ENCODE results near the gene UBLCP1. TPM values are rescaled to one million over a fixed set of nuclear protein-coding genes. Genes with fewer than 3 reads are reported as not detected.

UBLCP1 gene
- total RNA-seq, 4 donors from 2014 or later: 14.5 to 44.8 (median 20.5) TPM

DNA sequence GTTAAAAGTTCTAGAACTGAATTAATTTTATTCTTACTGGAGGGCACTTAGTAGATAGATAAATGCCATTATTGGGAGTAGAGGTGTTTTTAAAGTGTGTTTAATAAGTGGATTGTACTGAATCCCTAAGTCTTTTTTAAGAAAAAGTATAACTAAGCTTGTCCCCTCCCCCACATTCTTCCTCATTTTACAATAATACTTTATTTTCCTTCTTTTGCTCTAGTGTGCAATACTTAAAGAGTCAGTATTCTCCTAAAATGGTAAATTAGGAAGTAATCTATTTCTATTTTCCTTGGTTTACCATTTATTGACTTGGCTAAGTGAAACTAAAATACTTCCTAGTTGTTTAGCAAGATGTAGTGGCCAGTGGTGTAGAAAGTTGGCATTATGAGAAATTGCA is 11.6 kb downstream of the UBLCP1 start:
- TF ChIP-seq, protein P1, sequence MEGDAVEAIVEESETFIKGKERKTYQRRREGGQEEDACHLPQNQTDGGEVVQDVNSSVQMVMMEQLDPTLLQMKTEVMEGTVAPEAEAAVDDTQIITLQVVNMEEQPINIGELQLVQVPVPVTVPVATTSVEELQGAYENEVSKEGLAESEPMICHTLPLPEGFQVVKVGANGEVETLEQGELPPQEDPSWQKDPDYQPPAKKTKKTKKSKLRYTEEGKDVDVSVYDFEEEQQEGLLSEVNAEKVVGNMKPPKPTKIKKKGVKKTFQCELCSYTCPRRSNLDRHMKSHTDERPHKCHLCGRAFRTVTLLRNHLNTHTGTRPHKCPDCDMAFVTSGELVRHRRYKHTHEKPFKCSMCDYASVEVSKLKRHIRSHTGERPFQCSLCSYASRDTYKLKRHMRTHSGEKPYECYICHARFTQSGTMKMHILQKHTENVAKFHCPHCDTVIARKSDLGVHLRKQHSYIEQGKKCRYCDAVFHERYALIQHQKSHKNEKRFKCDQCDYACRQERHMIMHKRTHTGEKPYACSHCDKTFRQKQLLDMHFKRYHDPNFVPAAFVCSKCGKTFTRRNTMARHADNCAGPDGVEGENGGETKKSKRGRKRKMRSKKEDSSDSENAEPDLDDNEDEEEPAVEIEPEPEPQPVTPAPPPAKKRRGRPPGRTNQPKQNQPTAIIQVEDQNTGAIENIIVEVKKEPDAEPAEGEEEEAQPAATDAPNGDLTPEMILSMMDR (IDR thresholded peaks at IDR 0.05; ENCODE audit: low read depth): no peak

DNA sequence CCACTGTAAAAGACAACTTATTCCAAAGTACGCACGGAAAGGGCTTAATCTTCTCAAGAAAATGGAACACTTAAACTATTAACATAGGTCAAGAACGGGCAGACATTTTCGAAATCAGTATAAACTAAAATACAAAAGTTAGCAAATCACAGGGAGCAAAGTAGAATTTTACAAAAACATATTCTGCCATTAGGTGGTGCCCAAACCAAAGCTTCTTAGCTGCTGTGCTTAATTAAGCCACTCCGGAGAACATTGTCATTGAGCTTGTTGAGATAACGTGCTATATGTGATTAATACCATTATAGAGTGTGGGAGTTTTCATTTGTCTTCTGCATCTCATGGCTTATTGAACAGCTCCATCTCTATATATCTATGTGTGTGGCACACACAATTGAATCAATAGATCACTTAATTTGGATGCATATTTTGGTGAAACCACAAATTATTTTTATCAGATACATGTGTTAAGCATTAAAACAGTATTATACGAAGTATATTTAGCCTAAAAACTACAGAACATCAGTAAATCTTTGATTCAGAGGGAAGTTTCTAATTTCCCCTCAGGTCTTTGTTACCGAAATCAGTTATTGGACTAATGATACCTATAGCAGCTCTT is 23.4 kb downstream of the UBLCP1 start:
- TF ChIP-seq, protein P1 (IDR thresholded peaks at IDR 0.05; ENCODE audit: low read depth): no peak

DNA sequence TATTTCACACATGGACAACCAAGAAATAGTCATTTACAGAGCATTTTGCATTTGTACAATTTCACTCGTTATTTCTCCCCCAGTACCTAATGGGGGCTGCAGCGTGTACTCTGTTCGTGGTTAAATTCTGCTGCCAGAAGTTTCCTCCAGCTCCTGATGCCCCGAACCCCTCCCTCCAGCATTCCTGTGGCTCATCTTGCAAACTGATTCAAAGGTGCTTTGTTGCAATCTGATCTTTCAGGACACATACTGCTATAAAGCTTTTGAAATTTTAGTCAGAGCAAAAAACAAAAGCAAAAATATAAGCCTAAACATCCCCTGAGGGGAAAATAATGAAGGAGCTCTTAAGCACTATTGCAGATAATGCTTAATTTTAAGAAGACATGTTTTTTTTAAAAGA is 27.7 kb downstream of the UBLCP1 start:
- TF ChIP-seq, protein P1 (IDR thresholded peaks at IDR 0.05; ENCODE audit: low read depth): no peak

DNA sequence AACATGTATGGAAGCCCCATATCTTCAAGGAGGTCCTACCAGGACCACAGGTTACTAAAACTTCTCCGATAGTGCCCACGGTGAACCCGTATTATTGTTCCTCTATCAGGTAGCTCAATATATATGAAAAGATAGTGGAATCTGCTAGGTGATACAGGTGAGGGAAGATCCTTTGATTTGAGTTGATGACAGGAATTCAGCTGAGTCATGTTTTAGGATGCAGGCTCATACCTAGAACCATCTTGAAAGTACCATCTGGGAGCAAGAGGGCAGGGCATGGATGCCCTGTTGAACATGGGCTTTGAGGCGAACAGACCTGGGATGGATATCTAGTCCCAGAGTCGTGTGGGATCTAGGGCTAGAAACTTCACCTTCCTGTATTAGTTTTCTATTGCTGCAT is 31.8 kb downstream of the UBLCP1 start:
- TF ChIP-seq, protein P1 (IDR thresholded peaks at IDR 0.05; ENCODE audit: low read depth): no peak

DNA sequence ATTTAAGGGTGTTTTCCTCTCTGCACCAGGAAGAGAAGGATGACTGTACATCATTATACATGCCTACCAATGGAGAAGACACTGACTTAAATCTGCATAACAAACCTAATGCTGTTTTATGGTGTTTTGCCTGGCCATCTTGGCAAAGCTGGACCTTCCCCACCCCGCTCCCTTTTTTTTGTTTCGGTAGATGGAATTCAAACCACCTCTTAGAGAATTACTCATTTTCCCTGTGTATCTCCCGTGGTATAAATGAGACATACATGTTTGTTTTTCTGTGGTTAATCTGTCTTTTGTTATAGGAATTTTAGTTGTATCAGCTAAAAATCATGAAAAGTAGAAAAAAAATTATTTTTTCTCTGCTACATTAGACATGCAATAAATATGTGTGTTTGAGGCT is 38.4 kb downstream of the UBLCP1 start:
- TF ChIP-seq, protein P1 (IDR thresholded peaks at IDR 0.05; ENCODE audit: low read depth): no peak

DNA sequence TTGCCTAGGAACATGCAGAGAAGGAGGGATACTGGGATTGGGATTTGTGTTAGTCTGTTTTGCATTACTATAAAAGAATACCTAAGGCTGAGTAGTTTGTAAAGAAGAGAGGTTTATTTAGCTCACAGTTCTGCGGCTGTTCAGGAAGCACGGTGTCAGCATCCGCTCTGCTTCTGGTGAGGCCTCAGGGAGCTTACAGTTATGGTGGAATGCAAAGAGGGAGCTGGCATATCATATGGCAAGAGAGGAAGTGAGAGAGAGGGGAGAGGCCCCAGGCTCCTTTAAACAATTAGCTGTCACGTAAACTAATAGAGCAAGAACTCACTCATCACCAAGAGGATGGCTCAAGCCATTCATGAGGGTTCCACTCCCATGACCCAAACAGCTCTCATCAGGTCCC is 40.2 kb downstream of the UBLCP1 start:
- TF ChIP-seq, protein P1 (IDR thresholded peaks at IDR 0.05; ENCODE audit: low read depth): no peak

DNA sequence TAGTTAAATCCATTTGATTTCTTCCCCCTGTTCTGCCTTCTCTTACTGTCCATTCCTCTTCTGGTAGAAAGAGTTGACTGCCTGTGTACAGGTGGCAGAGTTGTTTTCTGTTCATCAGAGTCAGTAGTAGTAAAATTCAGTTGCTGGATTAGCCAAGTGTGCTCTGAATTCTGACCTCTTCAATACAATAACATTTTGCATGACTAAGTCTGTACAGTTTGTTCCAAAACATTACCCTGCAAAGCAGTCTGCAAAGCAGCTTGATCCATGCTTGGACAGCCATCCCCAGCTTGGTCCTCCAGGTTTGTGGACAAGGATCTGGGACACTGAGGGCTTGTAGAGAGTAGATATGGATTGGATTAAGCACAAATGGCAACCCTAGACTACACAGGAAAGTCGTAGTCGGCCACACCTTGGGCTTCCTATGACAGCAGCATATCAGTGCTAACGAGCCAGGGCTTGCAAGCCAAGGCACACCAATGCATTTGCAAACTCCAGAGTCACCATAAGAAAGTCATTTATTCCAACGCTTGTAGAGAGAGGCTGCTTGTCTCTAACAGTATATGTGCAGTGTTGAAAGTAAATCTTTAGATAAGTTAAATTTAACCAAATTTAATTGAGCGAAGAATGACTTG is 42.0 kb downstream of the UBLCP1 start:
- TF ChIP-seq, protein P1 (IDR thresholded peaks at IDR 0.05; ENCODE audit: low read depth): no peak
